Thoracic aorta (tissue), 2 donors: ENCODE results near the gene KRTAP5-10. TPM values are rescaled to one million over a fixed set of nuclear protein-coding genes. Genes with fewer than 3 reads are reported as not detected.
"Not testable (repeated sequence)": the region's sequence is repeated elsewhere in the genome, so short reads cannot be mapped to it uniquely, and the experiment has no call there.

Experiments
- ATAC-seq: fragments of 150-250 bp; one replicate; pipeline ENCODE4 v1.8.0; 2017; ENCODE audit warnings: low read depth; ENCODE audit not compliant: insufficient number of reproducible peaks, low FRiP score
- DNase-seq: peaks from one replicate; pipeline ENCODE4 v3.0.0-alpha.2; 2020; ENCODE audit warnings: low spot score
- H3K27ac ChIP-seq, 2 donors: fragments of 200-600 bp; sonication (generic); 1 replicate in 1 of 2; 2 replicates in 1 of 2; pipeline ENCODE4 v1.5.1; 2016; ENCODE audit warnings: mild to moderate bottlenecking in 2 of 2, moderate library complexity in 2 of 2
- H3K27me3 ChIP-seq: fragments of 200-600 bp; sonication (generic); replicated peaks from 2 replicates; pipeline ENCODE4 v1.6.0; 2016; ENCODE audit warnings: mild to moderate bottlenecking; ENCODE audit not compliant: insufficient read depth
- H3K36me3 ChIP-seq: fragments of 200-600 bp; sonication (generic); one replicate; pipeline ENCODE4 v1.5.1; 2016
- H3K4me1 ChIP-seq, 2 donors: fragments of 200-600 bp; sonication (generic); 1 replicate in 1 of 2; 2 replicates in 1 of 2; pipeline versions ENCODE4 v1.5.1 to v1.6.0; 2016; ENCODE audit warnings: low read depth in 2 of 2, mild to moderate bottlenecking in 1 of 2; ENCODE audit not compliant: control insufficient read depth in 1 of 2
- H3K4me3 ChIP-seq: fragments of 200-600 bp; sonication (generic); 2 replicates; pipeline ENCODE4 v1.5.1; 2016; ENCODE audit warnings: mild to moderate bottlenecking
- H3K9me3 ChIP-seq: fragments of 200-600 bp; sonication (generic); 2 replicates; pipeline ENCODE4 v1.5.1; 2016
- CTCF ChIP-seq: fragments of 200-600 bp; sonication (generic); IDR thresholded peaks from one replicate; pipeline ENCODE4 v1.5.1; 2019; ENCODE audit warnings: antibody characterized with exemption
- total RNA-seq, 2 donors: library from RNA; depleted of rRNA; stranded (reverse); fragments of >200 nt; gene quantifications; one replicate each; pipeline versions ENCODE4 v1.1.0 to v1.2.3, GENCODE V29; 2016

Gene KRTAP5-10
- total RNA-seq, 2 donors from 2014 or later: not detected

- Histone ChIP-seq H3K36me3 (no peaks in the 10 kb centered on the region), H3K9me3 (no peaks in the 10 kb centered on the region), H3K4me1 (no peaks in the 10 kb centered on the region), H3K27ac (no peak overlapping the region), H3K27me3 (no peaks in the 10 kb centered on the region), H3K4me3 (no peak overlapping the region)
- ATAC-seq (no peak), DNase-seq (no peak)
- peak; percentile 65 for TF ChIP-seq CTCF
Measured at GRCh38 chr11:71580057-71581003, 15.0 kb downstream of the KRTAP5-10 start.

DNA sequence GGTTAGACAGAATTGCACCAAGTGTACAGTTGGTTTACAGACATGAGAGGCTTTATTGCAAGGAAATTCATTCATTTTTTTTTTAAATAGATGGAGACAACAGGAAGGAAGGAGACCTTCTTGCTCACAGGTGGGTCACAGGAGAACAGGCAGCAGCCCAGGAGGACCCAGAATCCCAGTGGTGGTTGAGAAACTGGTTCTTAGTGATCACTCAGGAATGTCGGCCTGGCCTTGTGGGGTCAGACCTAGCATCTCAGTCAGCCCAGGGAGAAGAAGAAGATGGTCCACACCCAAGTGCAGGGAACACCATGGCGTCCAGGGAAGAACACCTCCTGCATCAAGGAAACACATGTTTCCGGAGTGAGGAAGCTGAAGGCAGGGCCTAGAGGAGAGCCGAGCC is 16.5 kb downstream of the KRTAP5-10 start:
- H3K27me3 ChIP-seq: no peaks in the 10 kb centered on the region
- DNase-seq: no peak
- H3K9me3 ChIP-seq: no peaks in the 10 kb centered on the region
- no peak for TF ChIP-seq CTCF
- no peak for ATAC-seq
- H3K4me3 ChIP-seq: no peak overlapping the region
- H3K27ac ChIP-seq: no peak overlapping the region
- no peaks in the 10 kb centered on the region for H3K36me3 ChIP-seq
- H3K4me1 ChIP-seq: no peaks in the 10 kb centered on the region

- no peak for TF ChIP-seq CTCF
Measured at GRCh38 chr11:71582309-71582895, 17.0 kb downstream of the KRTAP5-10 start, which contains the start of gene KRTAP5-11. TSS of gene KRTAP5-11 (minus strand) at chr11:71582875. CDS start at chr11:71582837, 38 bp downstream.

DNA sequence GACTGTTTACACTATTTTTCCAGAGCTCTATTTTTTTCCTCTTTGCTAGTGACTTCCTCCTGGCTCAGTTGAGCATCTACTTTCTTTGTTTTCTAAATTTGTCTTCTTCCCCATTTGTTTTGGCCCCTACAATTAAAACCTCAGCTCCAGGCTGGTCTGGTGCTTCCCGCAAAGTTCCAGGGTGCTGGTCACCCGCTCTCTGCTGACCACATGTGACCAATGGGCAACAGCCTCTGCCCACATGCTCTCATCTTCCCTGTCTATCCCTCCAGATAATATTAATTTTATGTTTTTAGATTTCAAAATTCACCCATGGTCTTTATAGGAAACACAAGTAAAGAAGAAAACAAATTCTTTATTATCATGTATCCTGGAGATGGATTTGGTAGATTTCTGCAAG is 17.6 kb downstream of the KRTAP5-10 start:
- not testable (repeated sequence) for H3K27ac ChIP-seq, H3K4me1 ChIP-seq, ATAC-seq, H3K36me3 ChIP-seq, H3K4me3 ChIP-seq, H3K9me3 ChIP-seq, DNase-seq, H3K27me3 ChIP-seq

More at GRCh38 chr11:71582309-71582895, 17.0 kb downstream of the KRTAP5-10 start, which contains the start of gene KRTAP5-11:
- ATAC-seq (no peak), DNase-seq (no peak)
- no peaks in the 10 kb centered on the region for H3K27me3 ChIP-seq
- H3K36me3 ChIP-seq: no peaks in the 10 kb centered on the region
- H3K9me3 ChIP-seq: no peaks in the 10 kb centered on the region
- no peak within 1 kb of the TSS for H3K27ac ChIP-seq
- H3K4me3 ChIP-seq: no peak within 1 kb of the TSS
- no peaks in the 10 kb centered on the region for H3K4me1 ChIP-seq

DNA sequence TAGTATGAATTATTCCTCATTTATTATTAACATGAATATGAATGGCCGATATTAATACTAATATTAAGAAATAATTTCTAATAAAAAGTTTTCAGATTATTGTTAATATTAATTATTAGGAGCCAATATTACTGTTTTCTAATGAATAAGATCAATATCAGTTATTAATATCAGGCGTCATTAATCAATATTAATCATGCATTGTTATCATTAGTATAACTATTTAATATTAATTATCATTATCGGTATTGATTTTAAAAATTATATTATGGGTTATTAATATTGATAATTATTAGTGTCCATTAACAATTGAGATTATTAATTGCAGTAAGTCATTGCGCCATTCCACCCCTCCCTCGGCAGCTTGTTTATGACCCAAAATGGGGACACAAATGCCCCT is 20.3 kb downstream of the KRTAP5-10 start:
- H3K4me1 ChIP-seq, DNase-seq, H3K27ac ChIP-seq, ATAC-seq, H3K36me3 ChIP-seq, H3K27me3 ChIP-seq, H3K9me3 ChIP-seq, H3K4me3 ChIP-seq: not testable (repeated sequence)

GRCh38 chr11:71588314-71588713 is 23.0 kb downstream of the KRTAP5-10 start:
- H3K4me1 ChIP-seq, H3K36me3 ChIP-seq, H3K9me3 ChIP-seq, ATAC-seq, H3K27me3 ChIP-seq, H3K4me3 ChIP-seq, DNase-seq, H3K27ac ChIP-seq: not testable (repeated sequence)

GRCh38 chr11:71588822-71589545 is 23.6 kb downstream of the KRTAP5-10 start:
- H3K9me3 ChIP-seq: not testable (repeated sequence)

GRCh38 chr11:71589546-71589920 is 24.2 kb downstream of the KRTAP5-10 start:
- not testable (repeated sequence) for H3K9me3 ChIP-seq, ATAC-seq, H3K27me3 ChIP-seq, H3K4me3 ChIP-seq, DNase-seq, H3K27ac ChIP-seq, H3K36me3 ChIP-seq, H3K4me1 ChIP-seq

More at GRCh38 chr11:71588822-71589545, 23.6 kb downstream of the KRTAP5-10 start:
- not testable (repeated sequence) for H3K36me3 ChIP-seq, ATAC-seq, H3K4me1 ChIP-seq, H3K27ac ChIP-seq, DNase-seq, H3K4me3 ChIP-seq, H3K27me3 ChIP-seq

DNA sequence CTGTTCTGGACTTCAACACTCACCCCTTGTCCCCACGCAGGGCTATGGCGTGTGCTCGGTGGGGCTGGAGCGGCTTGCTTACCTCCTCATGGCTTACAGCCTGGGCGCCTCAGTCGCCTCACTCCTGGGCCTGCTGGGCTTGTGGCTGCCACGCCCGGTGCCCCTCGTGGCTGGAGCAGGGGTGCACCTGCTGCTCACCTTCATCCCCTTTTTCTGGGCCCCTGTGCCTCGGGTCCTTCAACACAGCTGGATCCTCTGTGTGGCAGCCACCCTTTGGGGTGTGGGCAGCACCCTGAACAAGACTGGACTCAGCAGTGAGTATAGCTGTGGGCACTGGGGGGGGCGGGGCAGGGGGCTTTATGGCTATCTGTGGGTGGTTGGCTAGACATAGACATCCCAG is 37.9 kb downstream of the KRTAP5-10 start:
- H3K4me3 ChIP-seq, H3K27ac ChIP-seq, H3K27me3 ChIP-seq, H3K9me3 ChIP-seq, H3K36me3 ChIP-seq, H3K4me1 ChIP-seq, ATAC-seq, DNase-seq: not testable (repeated sequence)
